C4-2B (cell line): ENCODE data around the gene PRKG1.

Source experiments
- ZFX ChIP-seq: fragments of 450-650 bp; IDR thresholded peaks from 2 replicates; pipeline ENCODE4 v1.6.1; 2017
- TF ChIP-seq, protein P1 (sequence below): fragments of 450-650 bp; conservative IDR thresholded peaks from 2 replicates; pipeline ENCODE4 v1.5.1; 2017; ENCODE audit warnings: mild to moderate bottlenecking

DNA sequence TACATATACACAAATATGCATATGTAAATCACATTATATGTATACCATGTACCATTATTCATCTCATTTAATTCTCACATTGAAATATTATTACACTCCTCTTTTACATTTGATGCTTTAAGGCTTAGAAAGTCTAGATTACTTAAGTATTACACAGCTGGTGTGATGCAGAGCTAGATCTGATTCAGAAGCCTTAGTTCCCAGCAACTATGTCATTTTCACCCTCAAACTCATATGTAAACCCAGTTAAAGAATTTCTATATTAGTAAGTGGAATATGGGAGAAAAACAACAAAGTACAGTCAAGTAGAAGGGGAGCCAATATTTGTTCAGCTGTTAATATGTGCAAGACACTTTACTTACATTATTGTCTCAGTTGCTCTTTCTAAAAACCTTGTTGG lies 699.4 kb downstream of the PRKG1 start:
- TF ChIP-seq, protein P1, sequence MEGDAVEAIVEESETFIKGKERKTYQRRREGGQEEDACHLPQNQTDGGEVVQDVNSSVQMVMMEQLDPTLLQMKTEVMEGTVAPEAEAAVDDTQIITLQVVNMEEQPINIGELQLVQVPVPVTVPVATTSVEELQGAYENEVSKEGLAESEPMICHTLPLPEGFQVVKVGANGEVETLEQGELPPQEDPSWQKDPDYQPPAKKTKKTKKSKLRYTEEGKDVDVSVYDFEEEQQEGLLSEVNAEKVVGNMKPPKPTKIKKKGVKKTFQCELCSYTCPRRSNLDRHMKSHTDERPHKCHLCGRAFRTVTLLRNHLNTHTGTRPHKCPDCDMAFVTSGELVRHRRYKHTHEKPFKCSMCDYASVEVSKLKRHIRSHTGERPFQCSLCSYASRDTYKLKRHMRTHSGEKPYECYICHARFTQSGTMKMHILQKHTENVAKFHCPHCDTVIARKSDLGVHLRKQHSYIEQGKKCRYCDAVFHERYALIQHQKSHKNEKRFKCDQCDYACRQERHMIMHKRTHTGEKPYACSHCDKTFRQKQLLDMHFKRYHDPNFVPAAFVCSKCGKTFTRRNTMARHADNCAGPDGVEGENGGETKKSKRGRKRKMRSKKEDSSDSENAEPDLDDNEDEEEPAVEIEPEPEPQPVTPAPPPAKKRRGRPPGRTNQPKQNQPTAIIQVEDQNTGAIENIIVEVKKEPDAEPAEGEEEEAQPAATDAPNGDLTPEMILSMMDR: no peak
- no peak for TF ChIP-seq ZFX
